ENCODE data around the gene RNF144A. TPM values are rescaled to one million over a fixed set of nuclear protein-coding genes. Genes with fewer than 3 reads are reported as not detected.

Gene RNF144A
- total and polyA plus RNA-seq, 2 experiments from 2014 or later = 6.3 to 24.1 TPM

GRCh38 chr2:7022492-7023385 is 105.5 kb downstream of the RNF144A start:
- Histone ChIP-seq H3K27me3 (no peaks in the 10 kb centered on the region), H3K27ac (no peak overlapping the region), H3K4me3 (no peak overlapping the region), H3K4me1 (ENCODE audit: low read depth) (peaks cover 9% of the 10 kb centered on the region), H3K36me3 (no peaks in the 10 kb centered on the region), H3K9me3 (ENCODE audit: low read depth) (no peaks in the 10 kb centered on the region)
- TF ChIP-seq, protein P1, sequence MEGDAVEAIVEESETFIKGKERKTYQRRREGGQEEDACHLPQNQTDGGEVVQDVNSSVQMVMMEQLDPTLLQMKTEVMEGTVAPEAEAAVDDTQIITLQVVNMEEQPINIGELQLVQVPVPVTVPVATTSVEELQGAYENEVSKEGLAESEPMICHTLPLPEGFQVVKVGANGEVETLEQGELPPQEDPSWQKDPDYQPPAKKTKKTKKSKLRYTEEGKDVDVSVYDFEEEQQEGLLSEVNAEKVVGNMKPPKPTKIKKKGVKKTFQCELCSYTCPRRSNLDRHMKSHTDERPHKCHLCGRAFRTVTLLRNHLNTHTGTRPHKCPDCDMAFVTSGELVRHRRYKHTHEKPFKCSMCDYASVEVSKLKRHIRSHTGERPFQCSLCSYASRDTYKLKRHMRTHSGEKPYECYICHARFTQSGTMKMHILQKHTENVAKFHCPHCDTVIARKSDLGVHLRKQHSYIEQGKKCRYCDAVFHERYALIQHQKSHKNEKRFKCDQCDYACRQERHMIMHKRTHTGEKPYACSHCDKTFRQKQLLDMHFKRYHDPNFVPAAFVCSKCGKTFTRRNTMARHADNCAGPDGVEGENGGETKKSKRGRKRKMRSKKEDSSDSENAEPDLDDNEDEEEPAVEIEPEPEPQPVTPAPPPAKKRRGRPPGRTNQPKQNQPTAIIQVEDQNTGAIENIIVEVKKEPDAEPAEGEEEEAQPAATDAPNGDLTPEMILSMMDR (IDR thresholded peaks at IDR 0.05; ENCODE audit: low read depth, low read length) = no peak
- DNase-seq (ENCODE audit: low read depth in 1 of 2, low spot score in 1 of 2) = peak in 1 of 2 donors; percentile 56

- peaks cover 15% of the 10 kb centered on the region for H3K4me1 ChIP-seq (ENCODE audit: low read depth)
- peak in 1 of 2 donors; percentile 76 for DNase-seq (ENCODE audit: low read depth in 1 of 2, low spot score in 1 of 2)
- no peak overlapping the region for H3K27ac ChIP-seq
Observed at GRCh38 chr2:7023542-7023941, 106.3 kb downstream of the RNF144A start.

GRCh38 chr2:7024261-7024660 is 107.0 kb downstream of the RNF144A start:
- TF ChIP-seq, protein P1 (IDR thresholded peaks at IDR 0.05; ENCODE audit: low read depth, low read length) = no peak
- H3K4me3 ChIP-seq = no peak overlapping the region
- DNase-seq (ENCODE audit: low read depth in 1 of 2, low spot score in 1 of 2) = no peak
- H3K4me1 ChIP-seq (ENCODE audit: low read depth) = peaks cover 14% of the 10 kb centered on the region
- no peak overlapping the region for H3K27ac ChIP-seq
- no peaks in the 10 kb centered on the region for H3K9me3 ChIP-seq (ENCODE audit: low read depth)
- H3K27me3 ChIP-seq = no peaks in the 10 kb centered on the region
- no peaks in the 10 kb centered on the region for H3K36me3 ChIP-seq

More at GRCh38 chr2:7023542-7023941, 106.3 kb downstream of the RNF144A start:
- no peak overlapping the region for H3K4me3 ChIP-seq
- H3K36me3 ChIP-seq = no peaks in the 10 kb centered on the region
- H3K9me3 ChIP-seq (ENCODE audit: low read depth) = no peaks in the 10 kb centered on the region
- TF ChIP-seq, protein P1 (IDR thresholded peaks at IDR 0.05; ENCODE audit: low read depth, low read length) = no peak
- no peaks in the 10 kb centered on the region for H3K27me3 ChIP-seq

DNA sequence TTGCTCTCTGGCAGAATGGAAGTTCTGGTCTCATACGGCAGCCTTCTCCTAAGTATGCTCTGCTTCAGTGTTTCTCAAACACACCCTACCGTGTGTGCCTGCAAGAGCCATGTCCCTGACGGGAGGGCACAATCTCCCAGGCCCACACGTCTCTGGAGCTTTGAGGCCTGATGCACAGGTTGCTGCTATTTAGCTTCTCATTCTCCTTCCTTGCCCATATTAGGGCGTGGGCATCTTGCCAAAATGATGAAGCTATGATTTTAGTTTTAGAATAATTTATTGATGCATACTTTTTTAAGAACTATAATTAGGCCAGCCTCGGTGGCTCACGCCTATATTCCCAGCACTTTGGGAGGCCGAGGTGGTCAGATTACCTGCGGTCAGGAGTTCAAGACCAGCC is 107.9 kb downstream of the RNF144A start:
- no peaks in the 10 kb centered on the region for H3K9me3 ChIP-seq (ENCODE audit: low read depth)
- peaks cover 7% of the 10 kb centered on the region for H3K4me1 ChIP-seq (ENCODE audit: low read depth)
- no peak overlapping the region for H3K27ac ChIP-seq
- H3K36me3 ChIP-seq = no peaks in the 10 kb centered on the region
- H3K4me3 ChIP-seq = no peak overlapping the region
- DNase-seq (ENCODE audit: low read depth in 1 of 2, low spot score in 1 of 2) = no peak
- H3K27me3 ChIP-seq = no peaks in the 10 kb centered on the region
- TF ChIP-seq, protein P1 (IDR thresholded peaks at IDR 0.05; ENCODE audit: low read depth, low read length) = no peak

DNA sequence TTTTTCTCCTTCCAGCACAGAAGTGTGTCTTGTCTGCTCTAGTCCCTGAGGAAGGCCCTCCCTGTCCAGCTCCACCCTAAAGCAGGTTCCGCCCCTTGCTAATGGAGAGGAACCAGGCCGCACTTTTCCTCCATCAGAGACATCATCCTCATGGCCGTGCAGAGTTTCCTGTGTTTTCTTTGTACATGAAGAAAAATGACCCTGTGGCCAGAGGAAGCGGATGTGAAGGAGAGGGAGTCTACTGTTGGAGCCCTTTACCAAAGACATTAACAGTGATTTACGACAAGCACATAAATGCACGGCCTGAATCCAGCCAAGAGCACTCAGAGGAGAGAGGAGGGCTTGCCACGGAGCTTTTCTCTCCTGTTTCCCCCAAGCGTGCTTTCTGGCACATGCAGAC is 109.5 kb downstream of the RNF144A start:
- H3K36me3 ChIP-seq = no peaks in the 10 kb centered on the region
- DNase-seq (ENCODE audit: low read depth in 1 of 2, low spot score in 1 of 2) = no peak
- no peaks in the 10 kb centered on the region for H3K27me3 ChIP-seq
- peaks cover 7% of the 10 kb centered on the region for H3K4me1 ChIP-seq (ENCODE audit: low read depth)
- H3K9me3 ChIP-seq (ENCODE audit: low read depth) = no peaks in the 10 kb centered on the region
- no peak overlapping the region for H3K27ac ChIP-seq
- H3K4me3 ChIP-seq = no peak overlapping the region
- TF ChIP-seq, protein P1 (IDR thresholded peaks at IDR 0.05; ENCODE audit: low read depth, low read length) = no peak
